GM12878 (cell line): ENCODE results near the gene CREBRF. TPM values are rescaled to one million over a fixed set of nuclear protein-coding genes. Genes with fewer than 3 reads are reported as not detected.
A peak's percentile ranks its signal among the peaks of the same experiment; 100 is the strongest.

Source experiments
- ATAC-seq: fragments of 200-7000 bp; cut with Tn5 transposase; 3 replicates; pipeline ENCODE4 v1.9.1; 2020; ENCODE audit warnings: mild to moderate bottlenecking, moderate library complexity
- BruUV-seq: library from RNA; stranded (reverse); fragments of 400-500 nt; replicated peaks from 2 replicates; lab custom pipeline; 2021; lab: Mats Ljungman, UMichigan
- CTCF ChIA-PET: fragments of 300-600 bp; sonication (Branson Sonifier 250); formaldehyde crosslinking; extraction: SDS; loops from one replicate; lab custom pipeline; 2021; ENCODE audit warnings: inconsistent platforms; lab: Yijun Ruan, JAX
- POLR2A ChIA-PET: fragments of 350-600 bp; formaldehyde crosslinking; extraction: SDS; loops from one replicate; lab custom pipeline; 2021; ENCODE audit warnings: inconsistent platforms; lab: Charles Lee
- RAD21 ChIA-PET: fragments of 300-600 bp; sonication (Branson Sonifier 250); formaldehyde crosslinking; loops from one replicate; lab custom pipeline; 2023; ENCODE audit warnings: antibody characterized with exemption; ENCODE audit not compliant: unreplicated experiment; lab: Charles Lee
- SMC1A ChIA-PET: fragments of 300-600 bp; sonication (Branson Sonifier 250); formaldehyde crosslinking; loops from one replicate; lab custom pipeline; 2023; ENCODE audit not compliant: unreplicated experiment, uncharacterized antibody; lab: Charles Lee
- DNase-seq: peaks from one replicate; pipeline ENCODE4 v3.0.0-alpha.2; 2011; ENCODE audit warnings: low read depth, low spot score
- FAIRE-seq: peaks from 3 replicates; lab custom pipeline; 2011; peaks lifted over from hg19 to GRCh38; lab: Jason Lieb, UNC
- H2AFZ ChIP-seq: 2 replicates; pipeline ENCODE4 v1.6.0; 2011; ENCODE audit warnings: low read depth, low read length, control low read depth; ENCODE audit not compliant: control insufficient read depth
- H3K27ac ChIP-seq: 2 replicates; pipeline ENCODE4 v1.5.1; 2011; ENCODE audit warnings: control low read depth; ENCODE audit not compliant: control insufficient read depth, insufficient read depth
- H3K27me3 ChIP-seq, 2 experiments: replicated peaks in 1 of 2; 2 replicates each; pipeline versions ENCODE4 v1.6.0 to v1.6.1; 2011; ENCODE audit warnings: low read length in 1 of 2; ENCODE audit not compliant: control insufficient read depth in 2 of 2, insufficient read depth in 2 of 2
- H3K36me3 ChIP-seq, 2 experiments: 2 replicates each; pipeline ENCODE4 v1.5.1; 2011; ENCODE audit warnings: low read length in 1 of 2; ENCODE audit not compliant: control insufficient read depth in 2 of 2, insufficient read depth in 2 of 2
- H3K4me1 ChIP-seq: 2 replicates; pipeline ENCODE4 v1.6.1; 2011; ENCODE audit warnings: mild to moderate bottlenecking, low read length, moderate library complexity, mixed read lengths; ENCODE audit not compliant: control insufficient read depth, insufficient read depth
- H3K4me2 ChIP-seq: 2 replicates; pipeline ENCODE4 v1.6.0; 2011; ENCODE audit warnings: control low read depth; ENCODE audit not compliant: control insufficient read depth, insufficient read depth
- H3K4me3 ChIP-seq: fragments of 200-600 bp; sonication (generic); 2 replicates; pipeline ENCODE4 v1.5.1; 2016
- H3K79me2 ChIP-seq: 2 replicates; pipeline ENCODE4 v1.6.0; 2011; ENCODE audit warnings: low read length; ENCODE audit not compliant: control insufficient read depth, insufficient read depth
- H3K9ac ChIP-seq: 2 replicates; pipeline ENCODE4 v1.8.0; 2011; ENCODE audit warnings: low read length, control low read depth, mixed read lengths; ENCODE audit not compliant: control insufficient read depth, insufficient read depth
- H3K9me3 ChIP-seq: replicated peaks from 3 replicates; pipeline ENCODE4 v1.5.1; 2011; ENCODE audit warnings: mild to moderate bottlenecking, low read length; ENCODE audit not compliant: control insufficient read depth, insufficient read depth
- H4K20me1 ChIP-seq: 2 replicates; pipeline ENCODE4 v1.6.0; 2011; ENCODE audit not compliant: control insufficient read depth, insufficient read depth
- ASH2L ChIP-seq: fragments of 300-600, 200-600 bp; sonication (generic); IDR thresholded peaks from 2 replicates; pipeline ENCODE4 v1.6.1; 2017; ENCODE audit warnings: low read depth, mild to moderate bottlenecking, borderline replicate concordance
- ATF7 ChIP-seq: fragments of 450-650 bp; IDR thresholded peaks from 2 replicates; pipeline ENCODE4 v1.6.1; 2016; ENCODE audit warnings: low read depth, mild to moderate bottlenecking
- CBFB ChIP-seq: IDR thresholded peaks from 2 replicates; pipeline ENCODE4 v1.6.1; 2016; ENCODE audit warnings: antibody characterized with exemption, low read depth
- CBX5 ChIP-seq: sonication (generic); IDR thresholded peaks from 2 replicates; pipeline ENCODE4 v1.6.1; 2016; ENCODE audit warnings: low read depth, moderate library complexity, mild to moderate bottlenecking, inconsistent platforms
- CREB1 ChIP-seq: IDR thresholded peaks from 2 replicates; pipeline ENCODE4 v1.6.1; 2012; ENCODE audit warnings: low read depth, mild to moderate bottlenecking, inconsistent platforms
- CTCF ChIP-seq, 3 experiments: IDR thresholded peaks in 2 of 3; conservative IDR thresholded peaks in 1 of 3; 2 replicates each; pipeline ENCODE4 v1.5.1; 2011; ENCODE audit warnings: low read depth in 3 of 3, low read length in 3 of 3, mild to moderate bottlenecking in 3 of 3, control low read depth in 2 of 3, moderate library complexity in 2 of 3, inconsistent platforms in 1 of 3, mixed read lengths in 1 of 3; ENCODE audit not compliant: control insufficient read depth in 2 of 3, insufficient read depth in 1 of 3; ENCODE audit errors: extremely low read depth in 1 of 3
- HCFC1 ChIP-seq: fragments of 150-350 bp; IDR thresholded peaks from 2 replicates; pipeline ENCODE4 v1.6.1; 2014; ENCODE audit warnings: low read length
- HSF1 ChIP-seq: fragments of 150-350 bp; IDR thresholded peaks from 2 replicates; pipeline ENCODE4 v1.6.1; 2014; ENCODE audit warnings: mild to moderate bottlenecking, low read depth, low read length
- NR2C2 ChIP-seq: IDR thresholded peaks from 2 replicates; pipeline ENCODE4 v1.6.1; 2011; ENCODE audit warnings: borderline replicate concordance, low read depth; ENCODE audit not compliant: control insufficient read depth, insufficient read length
- PKNOX1 ChIP-seq: fragments of 450-650 bp; IDR thresholded peaks from 2 replicates; pipeline ENCODE4 v1.6.1; 2016; ENCODE audit warnings: mild to moderate bottlenecking
- PML ChIP-seq: IDR thresholded peaks from 2 replicates; pipeline ENCODE4 v1.6.1; 2012; ENCODE audit warnings: low read length, inconsistent platforms
- POLR2AphosphoS5 ChIP-seq: IDR thresholded peaks from 2 replicates; pipeline ENCODE4 v1.6.1; 2011; ENCODE audit warnings: mild to moderate bottlenecking, low read length, inconsistent platforms
- SPI1 ChIP-seq: IDR thresholded peaks from 2 replicates; pipeline ENCODE4 v1.6.1; 2011; ENCODE audit warnings: low read depth, mild to moderate bottlenecking, low read length, moderate library complexity, borderline replicate concordance; ENCODE audit not compliant: insufficient read depth
- SRF ChIP-seq, 2 experiments: IDR thresholded peaks; 2 replicates each; pipeline ENCODE4 v1.6.1; 2011; ENCODE audit warnings: low read depth in 2 of 2, low read length in 2 of 2, mild to moderate bottlenecking in 1 of 2, moderate library complexity in 1 of 2
- STAT3 ChIP-seq: IDR thresholded peaks from 2 replicates; pipeline ENCODE4 v1.6.1; 2011; ENCODE audit warnings: low read depth, low read length, improper control_type of control experiment
- SUZ12 ChIP-seq: fragments of 200-600 bp; sonication (generic); IDR thresholded peaks from one replicate; pipeline ENCODE4 v1.6.1; 2018; ENCODE audit warnings: antibody characterized with exemption, mild to moderate bottlenecking; ENCODE audit not compliant: unreplicated experiment
- ZSCAN29 ChIP-seq: fragments of 450-650 bp; IDR thresholded peaks from 2 replicates; pipeline ENCODE4 v1.6.1; 2017; ENCODE audit warnings: mild to moderate bottlenecking, moderate library complexity
- WGBS: methylation state at CpG from one replicate; pipeline ENCODE4 v1.1.6; 2016; ENCODE audit warnings: low lambda C conversion rate; ENCODE audit not compliant: insufficient replicate concordance, insufficient coverage; ENCODE audit errors: missing lambda C conversion rate; 5-methylcytosine and 5-hydroxymethylcytosine counted together
- in situ Hi-C: fragments of 300-500 bp; cut with MboI; formaldehyde crosslinking; loops from 9 replicates; pipeline ENCODE4 v1.14.3; 2018; ENCODE audit warnings: mixed read lengths
- intact Hi-C: fragments of 100-400 bp; cut with micrococcal nuclease; formaldehyde crosslinking; loops from one replicate; pipeline ENCODE4 v1.14.2; 2022; ENCODE audit not compliant: unreplicated experiment
- polyA plus RNA-seq, 11 experiments: library from polyadenylated mRNA; depleted of rRNA in 4 of 11; unstranded in 6 of 11; stranded (reverse) in 5 of 11; fragments of >200 nt; fragmentation: Nextera tagmentation in 4 of 11; fragmentation: Illumina TruSeq in 1 of 11; extraction: Ambion mirVana in 4 of 11; extraction: Trizol in 1 of 11; gene quantifications; 1 replicate in 1 of 11; 2 replicates in 10 of 11; pipeline versions ENCODE4 v1.2.1 to v1.2.3, GENCODE V29; 2011 to 2016; ENCODE audit warnings: inconsistent platforms in 2 of 11, missing spikeins in 2 of 11, low read depth in 1 of 11
- total RNA-seq, 4 experiments: library from RNA; depleted of rRNA in 3 of 4; stranded (reverse); fragments of >200 nt in 3 of 4; fragmentation: Illumina TruSeq in 1 of 4; extraction: Trizol in 1 of 4; gene quantifications; 2 replicates each; pipeline versions ENCODE4 v1.2.1 to v1.2.3, GENCODE V29; 2013 to 2021

Gene CREBRF
- total and polyA plus RNA-seq, 10 of the 15 experiments (the other 5 are each of a cell fraction or from before 2014, with no cell fraction given) = 1.2 to 12.7 (median 3.9) TPM

DNA sequence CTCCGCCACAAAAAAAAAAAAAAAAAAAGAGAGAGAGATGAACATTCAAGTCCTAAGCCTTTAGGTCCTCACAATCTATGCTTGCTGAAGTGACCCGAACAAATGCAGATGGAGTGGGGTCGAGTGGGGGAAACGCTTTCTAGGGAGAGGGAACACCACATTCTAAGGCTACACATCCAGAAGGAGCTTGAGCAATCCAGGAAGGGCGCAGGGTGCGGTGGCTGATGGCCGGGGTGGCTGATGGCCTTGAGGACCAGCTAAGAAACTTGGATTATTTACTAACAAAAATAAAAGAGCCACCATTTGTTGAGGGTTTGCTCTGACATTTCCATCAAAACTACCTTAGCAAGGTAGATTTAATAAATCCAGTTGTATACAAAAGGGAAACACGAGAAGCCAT is 87.4 kb downstream of the CREBRF start:
- ATAC-seq (no peak), FAIRE-seq (no peak), DNase-seq (no peak)
- ChIA-PET POLR2A (interaction anchor here (1.2 kb wide), 1 partner anchor 108 kb away, joined by 3 read pairs; no protein-coding TSS in a partner anchor), RAD21 (interaction anchor here (0.6 to 2.7 kb wide), 5 partner anchors 83 to 163 kb away, joined by 3 to 33 read pairs (median 7); partner anchors contain the start of gene ATP6V0E1), CTCF (interaction anchor here (0.7 to 2.2 kb wide), 4 partner anchors 8 to 165 kb away, joined by 3 to 22 read pairs (median 4); partner anchors contain the start of gene ATP6V0E1), SMC1A (interaction anchor here (1.9 to 2.2 kb wide), 2 partner anchors 8 to 160 kb away, joined by 10 to 14 read pairs; partner anchors contain the start of gene ATP6V0E1)
- Histone ChIP-seq H2AFZ (peak overlapping the region; percentile 91), H3K9me3 (no peaks in the 10 kb centered on the region; the same call in 2 of the 3 replicates), H3K79me2 (peaks cover 7% of the 10 kb centered on the region), H3K36me3 (peaks cover 2 to 6% of the 10 kb centered on the region in 2 experiments; a peak in 2 of 4 replicates), H4K20me1 (no peaks in the 10 kb centered on the region), H3K4me3 (no peak overlapping the region), H3K9ac (no peak overlapping the region), H3K27me3 (no peaks in the 10 kb centered on the region), H3K4me2 (no peak overlapping the region), H3K4me1 (no peaks in the 10 kb centered on the region; the same call in 1 of the 2 replicates), H3K27ac (no peak overlapping the region)
- BruUV-seq = no TSS peak
- TF ChIP-seq SRF (IDR thresholded peaks at IDR 0.05; ENCODE audit: low read depth in 2 of 2, low read length in 2 of 2) (no peak), SPI1 (no peak), CREB1 (no peak), CBFB (no peak), POLR2AphosphoS5 (no peak), PML (no peak), SUZ12 (no peak), ASH2L (no peak), CBX5 (no peak), ATF7 (no peak), PKNOX1 (no peak), ZSCAN29 (no peak), CTCF (IDR thresholded peaks at IDR 0.05 in 2 of 3, conservative IDR thresholded peaks at IDR 0.05 in 1 of 3; ENCODE audit: control insufficient read depth in 2 of 3, extremely low read depth in 1 of 3, insufficient read depth in 1 of 3, low read depth in 3 of 3, low read length in 3 of 3) (no peak), HSF1 (no peak), STAT3 (no peak), HCFC1 (no peak), NR2C2 (no peak)
- in situ Hi-C loops = loop anchor here (5.0 kb wide), 1 partner anchor 161 kb away; the partner anchor contains the start of gene ATP6V0E1
- 87% methylated on average over 7 of the region's 8 CpGs for WGBS
- intact Hi-C loops = no loop called here
